ENCODE data around the gene ATAD3C.
"Not testable (repeated sequence)": the region's sequence is repeated elsewhere in the genome, so short reads cannot be mapped to it uniquely, and the experiment has no call there.

Gene ATAD3C

DNA sequence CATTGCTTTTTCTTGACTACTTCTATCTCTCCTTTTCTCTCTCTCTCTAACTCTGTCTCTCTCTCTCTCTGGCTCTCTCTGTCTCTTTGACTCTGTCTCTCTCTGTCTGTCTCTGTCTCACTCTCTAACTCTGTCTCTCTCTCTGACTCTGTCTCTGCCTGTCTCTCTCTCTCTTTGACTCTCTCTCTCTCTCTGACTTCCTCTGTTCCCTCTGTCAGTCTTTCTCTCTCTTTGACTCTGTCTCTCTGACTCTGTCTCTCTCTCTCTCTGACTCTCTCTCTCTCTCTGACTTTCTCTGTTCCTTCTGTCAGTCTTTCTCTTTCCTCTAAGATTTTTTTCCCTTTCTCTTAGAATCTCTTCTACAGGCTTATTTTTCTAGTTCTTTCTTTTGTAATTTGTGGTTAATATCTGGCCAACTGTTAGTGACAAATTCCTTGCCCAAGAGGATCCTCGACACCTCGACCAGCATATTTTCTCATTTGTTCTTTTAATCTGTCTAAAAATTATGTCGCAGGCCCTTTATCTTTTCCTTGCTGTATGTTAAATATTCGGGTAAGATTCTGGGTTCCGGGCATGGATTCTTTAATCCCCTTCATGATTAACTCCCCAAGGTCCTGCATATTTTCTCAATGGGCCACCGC is at the start of gene ATAD3C:
TSS of gene ATAD3C (plus strand) at position 591 of the 641 bp plus-strand sequence. CDS start 995 bp downstream, outside the sequence.
- no peak for DNase-seq

DNA sequence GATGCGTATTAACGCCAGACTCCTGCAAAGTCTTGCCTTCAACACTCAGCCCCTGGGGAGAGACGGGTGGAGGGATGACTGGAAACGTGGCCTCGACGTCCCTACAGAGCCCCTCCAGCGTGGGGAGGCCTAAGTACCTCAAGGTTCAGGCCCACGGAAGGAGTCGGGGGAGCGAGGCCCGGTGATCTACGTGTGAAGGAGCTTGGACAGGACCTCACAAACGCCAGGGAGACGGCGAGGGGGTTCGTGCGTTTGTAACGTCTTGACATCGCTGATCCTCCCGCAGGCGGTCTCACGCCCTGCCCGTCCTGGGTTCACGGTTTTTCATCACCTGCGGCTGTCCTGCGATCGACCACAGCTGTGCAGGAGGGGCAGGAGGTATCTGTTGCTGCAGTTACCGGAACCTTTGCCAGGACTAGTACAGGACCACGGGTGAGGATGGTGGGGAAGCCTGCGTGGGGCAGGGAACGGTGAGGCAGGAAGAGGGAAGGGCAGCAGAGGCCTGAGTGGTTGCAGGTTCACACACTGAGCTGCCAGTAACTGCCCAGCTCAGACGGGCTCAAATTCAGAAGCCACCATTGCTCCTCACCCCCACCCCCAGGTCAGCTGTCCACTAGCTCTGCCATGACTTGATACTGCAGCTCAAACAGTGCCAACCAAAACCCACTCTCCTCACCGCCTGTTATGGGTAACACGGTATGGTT is 49.5 kb upstream of the ATAD3C start:
- DNase-seq, result no peak

- no peak for DNase-seq
Measured at GRCh38 chr1:1400576-1401456, 48.7 kb upstream of the ATAD3C start.

- DNase-seq, result no peak
Measured at GRCh38 chr1:1401457-1402010, 48.0 kb upstream of the ATAD3C start.

- DNase-seq, result no peak
Measured at GRCh38 chr1:1402072-1402900, 47.2 kb upstream of the ATAD3C start.

GRCh38 chr1:1402901-1403392 is 46.5 kb upstream of the ATAD3C start:
- DNase-seq, result not testable (repeated sequence)

DNA sequence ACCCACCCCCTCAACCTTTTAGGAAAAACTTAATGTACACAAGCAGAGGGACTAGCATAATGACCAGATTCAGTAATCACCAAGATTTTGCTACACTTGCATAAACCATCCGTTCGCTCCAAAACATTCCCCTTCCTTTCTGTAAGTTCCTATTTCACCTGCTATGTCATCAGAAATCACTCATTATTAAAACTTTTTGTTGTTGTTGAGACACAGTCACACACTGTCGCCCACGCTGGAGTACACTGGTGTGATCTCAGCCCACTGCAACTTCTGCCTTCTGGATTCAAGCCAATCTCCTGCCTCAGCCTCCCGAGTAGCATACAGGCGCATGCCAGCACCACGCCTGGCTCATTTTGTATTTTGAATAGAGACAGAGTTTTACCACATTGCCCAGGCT is 45.8 kb upstream of the ATAD3C start:
- DNase-seq, result no peak

DNA sequence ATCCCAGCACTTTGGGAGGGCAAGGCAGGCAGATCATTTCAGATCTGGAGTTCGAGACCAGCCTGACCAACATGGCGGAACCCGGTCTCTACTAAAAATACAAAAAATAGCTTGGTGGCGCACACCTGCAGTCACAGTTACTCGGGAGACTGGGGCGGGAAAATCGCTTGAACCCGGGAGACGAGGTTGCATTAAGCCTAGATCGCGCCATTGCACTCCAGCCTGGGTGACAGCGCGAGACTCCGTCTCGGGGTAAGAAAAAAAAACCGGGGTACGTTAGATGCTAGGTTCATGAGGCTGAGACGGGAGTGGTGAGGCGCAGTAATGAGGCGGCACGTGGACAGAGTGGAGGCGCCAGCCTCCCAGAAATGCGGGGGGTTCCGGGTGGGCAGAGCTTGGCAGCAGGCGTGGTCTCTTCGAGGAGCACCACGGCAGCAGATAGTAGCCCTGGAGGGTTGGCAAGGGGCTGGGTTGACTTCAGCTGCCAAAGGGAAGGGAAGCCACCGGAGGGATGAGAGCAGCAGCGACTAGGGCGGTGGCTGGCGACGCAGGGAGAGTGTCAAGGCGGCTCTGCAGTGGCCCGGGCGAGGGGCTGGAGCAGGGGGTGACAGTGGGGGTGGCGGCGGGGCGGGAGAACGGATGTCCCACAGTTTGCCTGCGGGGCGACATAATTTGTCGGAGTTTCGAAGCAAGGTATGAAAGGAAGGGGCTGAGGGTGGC is 43.2 kb upstream of the ATAD3C start:
- DNase-seq, result no peak

GRCh38 chr1:1406821-1407635 is 42.5 kb upstream of the ATAD3C start, which contains the start of gene MRPL20:
TSS of gene MRPL20 (minus strand) at chr1:1407293. CDS start at chr1:1407217, 76 bp downstream.
- DNase-seq, result peak; percentile 86

DNA sequence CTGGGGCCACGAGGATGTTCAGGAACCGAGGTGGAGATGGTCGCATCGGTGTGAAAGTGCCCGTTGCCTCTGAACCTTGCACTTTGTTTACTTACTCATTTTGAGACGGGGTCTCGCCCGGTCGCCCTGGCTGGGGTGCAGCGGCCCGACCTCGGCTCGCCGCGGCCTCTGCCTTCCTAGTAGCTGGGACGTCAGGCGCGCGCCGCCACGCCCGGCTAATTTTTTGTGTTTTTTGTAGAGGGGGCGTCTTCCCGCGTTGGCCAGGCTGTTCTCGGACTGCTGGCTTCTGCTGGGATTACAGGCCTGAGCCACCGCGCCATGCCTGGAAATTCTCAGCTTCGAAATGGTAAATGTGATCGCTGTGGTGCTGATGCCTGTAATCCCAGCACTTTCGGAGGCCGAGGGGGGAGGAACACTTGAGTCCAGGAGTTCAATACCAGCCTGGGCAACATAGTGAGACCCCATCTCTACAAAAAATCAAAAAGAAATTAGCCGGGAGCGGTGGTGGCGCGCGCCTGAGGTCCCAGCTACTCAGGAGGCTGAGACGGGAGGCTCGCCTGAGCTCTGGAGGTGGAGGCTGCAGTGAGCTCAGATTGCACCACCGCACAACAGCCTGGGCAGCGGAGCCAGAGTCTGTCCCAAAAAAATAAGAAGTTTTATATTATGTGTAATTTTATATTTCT is 41.7 kb upstream of the ATAD3C start:
- DNase-seq, result no peak

DNA sequence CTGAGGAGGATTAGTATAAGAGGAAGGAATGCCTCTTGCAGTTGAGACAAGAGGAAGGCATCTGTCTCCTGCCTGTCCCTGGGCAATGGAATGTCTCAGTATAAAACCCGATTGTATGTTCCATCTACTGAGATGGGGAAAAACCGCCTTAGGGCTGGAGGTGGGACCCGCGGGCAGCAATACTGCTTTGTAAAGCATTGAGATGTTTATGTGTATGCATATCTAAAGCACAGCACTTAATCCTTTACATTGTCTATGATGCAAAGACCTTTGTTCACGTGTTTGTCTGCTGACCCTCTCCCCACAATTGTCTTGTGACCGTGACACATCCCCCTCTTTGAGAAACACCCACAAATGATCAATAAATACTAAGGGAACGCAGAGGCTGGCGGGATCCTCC is 39.3 kb upstream of the ATAD3C start:
- DNase-seq, result not testable (repeated sequence)

GRCh38 chr1:1411626-1412025 is 37.9 kb upstream of the ATAD3C start:
- no peak for DNase-seq

DNA sequence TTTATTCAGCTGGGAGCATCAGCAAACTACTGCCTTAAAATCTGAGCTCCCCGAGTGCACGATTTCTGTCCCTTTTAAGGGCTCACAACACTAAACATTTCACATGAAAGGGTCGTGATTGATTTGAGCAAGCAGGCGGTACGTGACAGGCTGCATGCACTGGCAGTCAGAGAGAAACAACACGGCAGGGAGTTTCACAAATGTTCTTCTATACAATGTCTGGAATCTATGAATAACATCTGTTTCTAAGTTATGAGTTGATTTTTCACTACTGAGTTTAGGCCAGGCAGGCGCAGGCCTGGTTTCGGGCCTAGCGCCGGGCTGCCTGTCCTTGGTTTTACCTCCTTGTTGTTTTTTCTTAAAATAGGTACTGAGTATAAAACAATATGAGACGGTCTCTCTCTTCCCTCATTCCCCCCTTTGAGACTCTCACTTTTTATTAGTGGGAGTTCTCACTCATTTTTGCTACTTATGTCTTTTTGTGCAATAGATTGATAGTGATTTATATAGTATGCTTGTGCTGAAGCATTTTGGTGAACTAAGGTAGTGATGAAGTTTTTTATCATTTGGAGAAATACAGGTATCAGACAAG is 37.1 kb upstream of the ATAD3C start:
- DNase-seq, result not testable (repeated sequence)

GRCh38 chr1:1415751-1416150 is 33.7 kb upstream of the ATAD3C start:
- no peak for DNase-seq

DNA sequence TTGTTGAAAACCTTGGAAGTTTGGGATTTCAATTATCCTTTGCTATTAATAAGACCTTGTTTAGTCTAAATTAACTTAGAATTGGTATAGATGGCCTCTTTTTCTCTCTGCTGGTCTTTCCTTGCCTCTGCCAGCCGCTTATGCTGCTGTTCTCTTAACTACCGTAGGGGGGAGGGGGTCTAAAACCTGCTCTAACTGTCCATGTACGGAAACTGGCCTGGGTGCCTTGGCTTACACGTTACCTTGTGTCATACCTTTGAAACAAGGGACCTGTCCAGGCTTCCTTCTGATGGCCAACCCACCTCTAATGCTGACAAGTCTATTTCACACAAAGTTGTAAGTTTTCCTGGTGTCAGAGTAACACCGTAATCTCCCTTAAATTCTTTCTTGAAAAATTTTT is 32.1 kb upstream of the ATAD3C start:
- not testable (repeated sequence) for DNase-seq

DNA sequence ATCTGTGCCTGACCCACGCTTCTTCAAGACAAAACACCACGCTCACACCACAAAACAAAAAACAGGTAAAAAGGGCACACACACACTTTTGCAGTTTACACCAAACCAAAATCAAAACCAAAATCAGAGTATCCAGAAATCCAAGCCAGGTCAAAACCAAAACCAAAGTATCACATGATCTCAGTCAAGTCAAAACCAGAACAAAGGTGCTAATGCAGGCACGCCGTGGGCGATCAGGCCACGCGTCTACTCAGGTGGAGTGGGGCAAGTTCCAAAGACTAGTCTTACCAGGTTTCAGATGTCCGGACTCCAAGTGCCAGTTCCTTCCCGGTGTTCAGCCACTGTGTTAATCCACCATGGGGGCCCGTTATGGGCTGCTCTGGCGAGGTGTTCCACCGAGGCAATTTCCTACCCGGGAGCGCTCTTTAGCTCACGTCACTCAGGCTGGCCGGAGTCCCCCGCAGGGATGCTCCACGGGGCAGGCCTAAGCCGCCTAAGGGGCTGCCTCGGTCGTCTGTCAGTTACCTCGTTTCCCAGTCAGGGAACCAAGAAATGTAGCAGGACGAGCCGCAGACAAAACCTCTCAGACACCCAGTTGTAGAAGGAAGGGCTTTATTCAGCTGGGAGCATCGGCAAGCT is 31.5 kb upstream of the ATAD3C start:
- not testable (repeated sequence) for DNase-seq

DNA sequence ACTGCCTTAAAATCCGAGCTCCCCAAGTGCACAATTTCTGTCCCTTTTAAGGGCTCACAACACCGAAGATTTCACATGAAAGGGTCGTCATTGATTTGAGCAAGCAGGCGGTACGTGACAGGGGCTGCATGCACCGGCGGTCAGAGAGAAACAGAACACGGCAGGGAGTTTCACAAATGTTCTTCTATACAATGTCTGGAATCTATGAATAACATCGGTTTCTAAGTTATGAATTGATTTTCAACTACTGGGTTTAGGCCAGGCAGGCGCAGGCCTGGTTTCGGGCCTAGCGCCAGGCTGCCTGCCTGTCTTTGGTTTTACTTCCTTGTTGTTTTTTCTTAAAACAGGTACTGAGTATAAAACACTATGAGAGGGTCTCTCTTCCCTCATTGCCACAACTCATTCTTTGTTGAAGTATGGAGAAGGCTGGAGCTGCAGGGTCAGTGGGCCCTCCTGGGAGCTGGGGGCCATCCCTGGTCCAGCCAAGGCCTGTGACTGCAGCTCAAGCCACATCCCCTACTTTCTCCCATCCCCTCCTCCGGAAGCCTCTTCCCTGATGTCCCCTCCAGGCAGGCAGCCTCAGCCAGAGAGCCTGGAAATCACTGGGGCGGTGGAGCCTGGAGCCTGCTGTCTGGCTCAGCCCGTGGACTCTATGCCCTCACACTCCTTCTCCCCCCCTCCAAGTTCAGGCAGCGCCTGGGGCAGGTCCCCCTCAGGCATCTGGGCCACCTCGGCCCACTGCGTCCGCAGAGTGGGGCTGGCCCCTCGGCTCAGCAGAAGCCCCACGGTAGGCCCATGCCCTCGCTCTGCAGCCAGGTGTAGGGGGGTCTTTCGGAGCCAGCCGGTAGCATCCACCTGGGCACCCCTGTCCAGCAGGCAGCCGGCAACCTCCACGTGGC is 30.8 kb upstream of the ATAD3C start:
- no peak for DNase-seq

DNA sequence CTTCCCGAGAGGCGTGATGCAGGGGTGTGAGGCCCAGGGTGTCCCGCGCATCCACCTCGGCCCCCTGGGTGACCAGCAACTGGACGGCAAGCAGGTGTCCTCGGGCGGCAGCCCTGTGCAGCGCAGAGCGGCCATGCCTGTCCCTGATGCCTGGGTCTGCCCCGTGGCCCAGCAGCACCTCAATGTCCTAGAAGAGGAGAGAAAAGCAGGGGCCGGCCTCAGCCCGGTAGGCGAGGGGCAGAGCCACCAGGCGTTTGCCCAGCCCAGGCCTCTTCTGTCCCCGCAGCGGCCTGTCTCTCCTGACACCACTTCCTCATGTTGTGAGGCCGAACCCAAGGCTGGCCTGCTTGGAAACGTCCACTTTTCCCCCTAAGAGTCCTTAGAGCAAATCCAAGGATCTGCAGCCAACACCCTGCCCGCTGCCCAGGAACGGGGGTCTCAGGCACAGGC is 30.1 kb upstream of the ATAD3C start:
- no peak for DNase-seq

All from DMS79 (cell line).